HepG2 (cell line): ENCODE data around the gene APIP. TPM values are rescaled to one million over a fixed set of nuclear protein-coding genes. Genes with fewer than 3 reads are reported as not detected.

Source experiments
- ATAC-seq: fragments of 200-7000 bp; cut with Tn5 transposase; 3 replicates; pipeline ENCODE4 v1.9.1; 2020; ENCODE audit warnings: mild to moderate bottlenecking, moderate library complexity
- BruUV-seq: library from RNA; stranded (reverse); fragments of 400-500 nt; replicated peaks from 2 replicates; lab custom pipeline; 2021; lab: Mats Ljungman, UMichigan
- CTCF ChIA-PET: fragments of 300-600 bp; formaldehyde crosslinking; extraction: SDS; loops from one replicate; lab custom pipeline; 2021; ENCODE audit warnings: low total read pairs, inconsistent platforms, low intra/inter-chr PET ratio; lab: Yijun Ruan, JAX
- POLR2A ChIA-PET: fragments of 350-600 bp; sonication (Branson Sonifier 250); formaldehyde crosslinking; loops from one replicate; lab custom pipeline; 2020; ENCODE audit warnings: antibody characterized with exemption, inconsistent platforms; lab: Yijun Ruan, JAX
- DNase-seq: peaks from one replicate; pipeline ENCODE4 v3.0.0-alpha.2; 2015; ENCODE audit warnings: low spot score
- FAIRE-seq: peaks from 3 replicates; lab custom pipeline; 2011; peaks lifted over from hg19 to GRCh38; lab: Jason Lieb, UNC
- H2AFZ ChIP-seq: one replicate; pipeline ENCODE4 v1.6.1; 2011; ENCODE audit warnings: low read length, inconsistent platforms
- H3K27ac ChIP-seq: fragments of 300-600 bp; 3 replicates; pipeline ENCODE4 v1.8.0; 2011; ENCODE audit warnings: mixed run types, mild to moderate bottlenecking, mixed read lengths, low read length, inconsistent platforms; ENCODE audit not compliant: insufficient read depth; ENCODE audit errors: extremely low read length
- H3K27me3 ChIP-seq, 2 experiments: fragments of 200-600 bp in 1 of 2; 2 replicates in 1 of 2; 3 replicates in 1 of 2; pipeline versions ENCODE4 v1.6.0 to v1.8.0; 2011; ENCODE audit warnings: low read length in 2 of 2, mild to moderate bottlenecking in 2 of 2, moderate library complexity in 2 of 2, inconsistent platforms in 1 of 2; ENCODE audit not compliant: insufficient read depth in 2 of 2, control insufficient read depth in 1 of 2
- H3K36me3 ChIP-seq, 2 experiments: fragments of 200-600 bp in 1 of 2; replicated peaks in 1 of 2; 2 replicates in 1 of 2; 3 replicates in 1 of 2; pipeline versions ENCODE4 v1.5.1 to v1.8.0; 2011; ENCODE audit warnings: low read length in 2 of 2, inconsistent platforms in 1 of 2; ENCODE audit not compliant: insufficient read depth in 2 of 2, control insufficient read depth in 1 of 2
- H3K4me1 ChIP-seq: 2 replicates; pipeline ENCODE4 v1.5.1; 2012; ENCODE audit warnings: low read length, inconsistent platforms; ENCODE audit not compliant: insufficient read depth
- H3K4me2 ChIP-seq: 2 replicates; pipeline ENCODE4 v1.6.0; 2011; ENCODE audit warnings: low read depth, low read length, inconsistent platforms
- H3K4me3 ChIP-seq, 3 experiments: fragments of 200-600 bp in 1 of 3; sonication (generic), shearing (Covaris generic) in 1 of 3; replicated peaks in 1 of 3; 2 replicates each; pipeline ENCODE4 v1.5.1; 2011 to 2016; ENCODE audit warnings: low read length in 3 of 3, inconsistent platforms in 2 of 3, low read depth in 2 of 3, mild to moderate bottlenecking in 2 of 3, control low read depth in 1 of 3, mixed read lengths in 1 of 3; ENCODE audit not compliant: insufficient read depth in 1 of 3
- H3K79me2 ChIP-seq: one replicate; pipeline ENCODE4 v1.6.1; 2011; ENCODE audit warnings: low read length, inconsistent platforms; ENCODE audit not compliant: insufficient read depth
- H3K9ac ChIP-seq: 2 replicates; pipeline ENCODE4 v1.6.0; 2011; ENCODE audit warnings: mild to moderate bottlenecking, low read depth, low read length, inconsistent platforms; ENCODE audit not compliant: insufficient read depth
- H3K9me3 ChIP-seq: 2 replicates; pipeline ENCODE4 v1.5.1; 2012; ENCODE audit warnings: mild to moderate bottlenecking, low read length
- H4K20me1 ChIP-seq: 2 replicates; pipeline ENCODE4 v1.6.0; 2011; ENCODE audit warnings: inconsistent platforms, mild to moderate bottlenecking, low read length, moderate library complexity; ENCODE audit not compliant: insufficient read depth
- CENPT ChIP-seq: sonication (generic); formaldehyde crosslinking; IDR thresholded peaks from 2 replicates; pipeline ENCODE4 v1.8.0; 2022; ENCODE audit warnings: low read depth, mild to moderate bottlenecking, moderate library complexity, missing genetic modification reagents
- FOXK2 ChIP-seq: fragments of 450-650 bp; IDR thresholded peaks from 2 replicates; pipeline ENCODE4 v1.6.1; 2016
- HMGXB3 ChIP-seq: sonication (generic); formaldehyde crosslinking; IDR thresholded peaks from 2 replicates; pipeline ENCODE4 v1.4.0; 2020; ENCODE audit warnings: missing genetic modification reagents, borderline replicate concordance
- KDM1A ChIP-seq: IDR thresholded peaks from 2 replicates; pipeline ENCODE4 v1.6.1; 2016; ENCODE audit warnings: missing compliant biosample characterization
- MYPOP ChIP-seq: sonication (generic); formaldehyde crosslinking; IDR thresholded peaks from 2 replicates; pipeline ENCODE4 v1.8.1; 2023; ENCODE audit warnings: mild to moderate bottlenecking, moderate library complexity, missing genetic modification reagents
- SP2 ChIP-seq: sonication (generic); formaldehyde crosslinking; IDR thresholded peaks from 2 replicates; pipeline ENCODE4 v1.5.1; 2020; ENCODE audit warnings: mild to moderate bottlenecking, missing genetic modification reagents
- ZNF607 ChIP-seq: sonication (generic); formaldehyde crosslinking; IDR thresholded peaks from 2 replicates; pipeline ENCODE4 v1.5.1; 2020; ENCODE audit warnings: missing genetic modification reagents, mild to moderate bottlenecking, borderline replicate concordance
- ZNF709 ChIP-seq: sonication (generic); formaldehyde crosslinking; IDR thresholded peaks from 2 replicates; pipeline ENCODE4 v1.5.0; 2020; ENCODE audit warnings: mild to moderate bottlenecking, missing genetic modification reagents
- WGBS: methylation state at CpG from one replicate; pipeline ENCODE4 v1.1.6; 2017; ENCODE audit warnings: low lambda C conversion rate; 5-methylcytosine and 5-hydroxymethylcytosine counted together
- in situ Hi-C: cut with HindIII; loops from 2 replicates; pipeline ENCODE4 v1.10.0; 2017; ENCODE audit warnings: low pct_unique_long_range_greater_than_20kb; ENCODE audit not compliant: extremely low pct_ligation_motif_present
- intact Hi-C: fragments of 100-400 bp; cut with micrococcal nuclease; formaldehyde crosslinking; loops from one replicate; pipeline ENCODE4 v1.10.0; 2022; ENCODE audit not compliant: unreplicated experiment
- polyA plus RNA-seq, 8 experiments: library from polyadenylated mRNA; depleted of rRNA in 3 of 8; stranded (reverse) in 7 of 8; unstranded in 1 of 8; fragments of >200 nt; fragmentation: Illumina TruSeq in 4 of 8; extraction: Trizol in 4 of 8; gene quantifications; 2 replicates each; pipeline versions ENCODE4 v1.2.1 to v1.2.3, GENCODE V29; 2011 to 2016; ENCODE audit warnings: low read depth in 4 of 8, missing spikeins in 1 of 8, mixed read lengths in 1 of 8; ENCODE audit not compliant: insufficient read depth in 1 of 8
- total RNA-seq, 5 experiments: library from RNA; depleted of rRNA; stranded (reverse); fragments of >200 nt; fragmentation: Illumina TruSeq; extraction: Trizol; gene quantifications; 2 replicates each; pipeline ENCODE4 v1.2.3, GENCODE V29; 2016; ENCODE audit warnings: low read depth in 1 of 5

APIP gene
- total and polyA plus RNA-seq, 2 of the 13 experiments (the other 11 are each of a cell fraction or from before 2014, with no cell fraction given): 16.9 to 31.0 TPM

GRCh38 chr11:34864424-34864823, 51.8 kb downstream of the APIP start:
- ATAC-seq (no peak), DNase-seq (no peak), FAIRE-seq (no peak)
- H3K36me3 ChIP-seq: no peaks in the 10 kb centered on the region
- POLR2A ChIA-PET: no interaction called here
- H2AFZ ChIP-seq: no peak overlapping the region
- no peak overlapping the region for H3K27ac ChIP-seq
- CTCF ChIA-PET: no interaction called here
- H3K4me2 ChIP-seq: no peak overlapping the region
- WGBS: 73% methylated on average over 2 of the region's 2 CpGs
- no peaks in the 10 kb centered on the region for H3K9me3 ChIP-seq
- no peaks in the 10 kb centered on the region for H3K27me3 ChIP-seq
- H3K9ac ChIP-seq: no peak overlapping the region
- H4K20me1 ChIP-seq: no peaks in the 10 kb centered on the region
- peaks cover 11% of the 10 kb centered on the region for H3K4me1 ChIP-seq
- TF ChIP-seq ZNF709 (CRISPR knock-in tag) (no peak), CENPT (CRISPR knock-in tag) (no peak), SP2 (no peak), FOXK2 (no peak), KDM1A (CRISPR knock-in tag) (no peak), HMGXB3 (CRISPR knock-in tag) (no peak), MYPOP (CRISPR knock-in tag) (no peak), ZNF607 (CRISPR knock-in tag) (no peak)
- in situ Hi-C loops (no loop called here), intact Hi-C loops (no loop called here)
- BruUV-seq: no TSS peak
- no peak overlapping the region for H3K4me3 ChIP-seq
- H3K79me2 ChIP-seq: no peaks in the 10 kb centered on the region
